ENCODE measurements around the gene AP3S2. TPM values are rescaled to one million over a fixed set of nuclear protein-coding genes. Genes with fewer than 3 reads are reported as not detected.
"Not testable (repeated sequence)": the region's sequence is repeated elsewhere in the genome, so short reads cannot be mapped to it uniquely, and the experiment has no call there.

AP3S2 gene
- total RNA-seq, 1 donor from 2014 or later: 30.0 TPM

DNA sequence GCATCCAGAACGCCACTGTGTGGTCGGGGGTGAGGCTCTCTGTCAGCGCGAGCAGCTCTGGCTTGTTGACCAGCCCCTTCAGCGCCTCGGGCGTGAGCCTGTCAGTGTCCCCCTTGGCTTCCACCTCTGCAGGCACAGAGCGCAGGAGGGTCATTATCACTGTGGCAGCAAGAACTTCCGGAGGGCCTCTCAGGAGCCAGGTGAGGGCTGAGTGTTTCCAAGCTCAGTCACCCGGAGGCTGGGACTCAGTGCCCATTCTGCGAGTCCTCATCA, 10.0 kb upstream of the AP3S2 start:
- intact Hi-C loops (cut with micrococcal nuclease): no loop called here

DNA sequence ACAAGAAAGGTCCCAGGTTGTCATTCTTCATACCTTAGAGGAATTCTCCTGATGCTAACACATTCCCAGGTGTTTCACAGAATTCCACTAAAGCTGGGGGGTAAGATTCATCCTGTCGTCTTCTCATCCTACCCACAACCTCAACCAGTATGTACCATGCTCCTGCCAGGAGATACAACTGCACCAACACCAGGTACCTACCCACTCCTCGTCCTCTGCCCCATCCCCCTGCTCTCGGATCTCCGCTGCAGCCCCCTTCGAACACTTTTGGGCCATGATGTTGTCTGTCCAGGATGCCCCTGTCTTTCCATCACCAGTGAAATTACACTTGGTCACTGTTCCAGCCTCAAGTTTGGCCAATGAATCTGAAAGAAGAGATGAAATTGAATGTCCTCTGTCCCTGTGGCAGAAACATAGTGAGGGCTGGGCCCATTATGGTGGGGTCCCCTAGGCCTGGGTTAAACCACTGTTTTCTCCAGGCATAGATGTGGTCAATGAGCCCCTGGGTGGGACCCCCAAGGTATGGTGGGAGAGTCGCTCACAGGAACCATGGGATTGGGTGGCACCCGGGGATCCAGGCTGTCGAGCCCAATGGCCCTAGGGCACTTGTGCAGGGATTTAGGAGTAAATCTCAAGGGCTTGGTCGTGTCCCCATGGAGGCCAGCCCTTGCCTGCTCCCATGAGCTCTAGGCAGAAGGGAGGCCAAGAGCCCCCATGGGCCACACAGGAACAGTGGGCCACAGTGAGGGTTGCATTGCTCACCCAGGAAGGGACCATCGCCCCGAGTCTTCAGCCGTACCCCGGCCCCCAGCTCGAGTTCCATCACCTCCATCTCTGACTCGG, 9.4 kb upstream of the AP3S2 start:
- intact Hi-C loops (cut with micrococcal nuclease): no loop called here

GRCh38 chr15:89900849-89901248, 7.1 kb upstream of the AP3S2 start:
- intact Hi-C loops (cut with micrococcal nuclease): no loop called here

DNA sequence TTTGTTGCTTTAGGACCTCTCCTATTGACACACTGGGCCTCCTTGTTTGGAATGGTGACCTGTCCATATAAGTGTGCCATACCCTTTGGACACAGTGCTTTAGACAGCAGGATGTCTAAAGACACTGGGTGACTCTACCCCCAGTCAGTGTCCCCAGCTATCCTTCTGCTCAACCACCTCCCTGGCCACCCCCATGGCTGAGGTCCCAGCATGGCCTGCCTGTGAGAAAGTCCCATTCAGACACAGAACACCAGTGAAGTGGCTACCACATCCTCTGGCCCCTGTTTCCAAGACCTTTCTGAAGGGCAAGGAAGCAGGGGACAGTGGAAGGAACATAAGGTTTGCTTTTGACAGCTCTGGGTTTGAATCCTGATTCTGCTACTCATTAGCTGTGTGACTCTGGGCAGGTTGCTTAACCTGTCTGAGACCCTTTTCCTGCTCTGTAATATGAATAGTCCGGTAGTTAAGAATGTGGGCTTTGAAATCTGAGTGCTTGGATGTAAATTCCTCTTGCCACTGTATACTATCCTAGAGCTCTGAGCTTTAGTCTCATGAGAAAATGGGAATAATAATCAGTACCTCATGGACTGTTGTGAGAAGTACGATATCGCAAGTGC, 6.3 kb upstream of the AP3S2 start:
- intact Hi-C loops (cut with micrococcal nuclease): loop anchor here (2.0 to 10.0 kb wide), 3 partner anchors 71 to 332 kb away; partner anchors contain the start of genes CIB1, GDPGP1 and ZNF710

GRCh38 chr15:89899295-89899945, 5.6 kb upstream of the AP3S2 start:
- intact Hi-C loops (cut with micrococcal nuclease): loop anchor here (2.0 to 10.0 kb wide), 3 partner anchors 71 to 333 kb away; partner anchors contain the start of genes CIB1, GDPGP1 and ZNF710

DNA sequence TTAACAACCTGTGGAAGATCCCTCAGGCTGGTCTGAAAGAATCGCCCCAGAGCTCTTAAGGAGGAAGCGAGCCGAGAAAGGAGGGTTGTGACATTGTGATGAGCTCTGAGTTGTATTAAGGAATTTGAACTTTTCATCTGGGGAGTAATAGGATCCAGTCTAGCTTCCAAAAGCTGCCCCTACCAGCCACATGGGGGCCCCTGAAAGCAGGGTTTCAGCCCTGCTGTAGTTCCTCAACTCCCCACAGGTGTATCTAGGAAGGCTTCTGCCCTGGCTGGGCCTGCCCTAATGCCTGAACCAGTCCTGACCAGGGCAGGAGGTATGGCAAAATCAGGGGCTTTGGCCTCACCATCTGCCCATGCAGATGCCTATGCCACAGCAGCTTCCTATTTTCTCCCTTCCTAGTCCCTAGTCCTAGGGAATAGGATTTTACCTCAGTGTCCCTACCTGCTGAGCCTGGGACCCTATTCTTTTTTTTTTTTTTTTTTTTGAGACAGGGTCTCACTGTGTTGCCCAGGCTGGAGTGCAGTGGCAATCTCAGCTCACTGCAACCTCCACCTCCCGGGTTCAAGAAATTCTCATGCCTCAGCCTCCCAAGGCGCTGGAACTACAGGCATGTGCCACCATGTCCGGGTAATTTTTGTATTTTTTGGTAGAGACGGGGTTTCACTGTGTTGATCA, 5.0 kb upstream of the AP3S2 start:
- intact Hi-C loops (cut with micrococcal nuclease): loop anchor here (1.0 to 10.0 kb wide), 4 partner anchors 72 to 334 kb away; partner anchors contain the start of genes CIB1, GDPGP1 and ZNF710

DNA sequence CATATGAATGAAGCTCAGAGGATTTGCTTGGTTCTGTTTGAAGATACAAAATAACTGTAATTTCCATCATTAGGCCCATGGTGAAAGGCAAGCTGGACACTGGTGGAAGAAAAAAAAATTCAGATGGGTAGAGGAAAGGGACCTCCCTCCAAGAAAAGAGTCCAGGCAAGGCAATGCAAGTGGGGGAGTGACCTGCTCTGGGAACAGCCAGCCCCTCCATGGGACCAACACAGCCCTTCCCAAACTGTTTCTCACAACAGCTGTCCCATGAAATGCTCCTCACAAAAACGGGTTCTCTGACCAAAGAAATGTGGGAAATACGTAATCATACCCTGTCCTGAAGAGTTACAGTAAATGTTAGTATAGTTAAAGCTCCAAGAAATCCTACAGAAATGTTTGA, 4.4 kb upstream of the AP3S2 start:
- intact Hi-C loops (cut with micrococcal nuclease): loop anchor here (1.0 to 10.0 kb wide), 4 partner anchors 73 to 334 kb away; partner anchors contain the start of genes CIB1, GDPGP1 and ZNF710

- intact Hi-C loops (cut with micrococcal nuclease): loop anchor here (5.0 to 10.0 kb wide), 2 partner anchors 112 to 141 kb away; partner anchors contain the start of genes MESP1 and ZNF710
These were observed 767 bp downstream of the AP3S2 start for GRCh38 chr15:89893027-89893426.

- intact Hi-C loops (cut with micrococcal nuclease): no loop called here
These were observed 5.5 kb downstream of the AP3S2 start for GRCh38 chr15:89888214-89888804.

DNA sequence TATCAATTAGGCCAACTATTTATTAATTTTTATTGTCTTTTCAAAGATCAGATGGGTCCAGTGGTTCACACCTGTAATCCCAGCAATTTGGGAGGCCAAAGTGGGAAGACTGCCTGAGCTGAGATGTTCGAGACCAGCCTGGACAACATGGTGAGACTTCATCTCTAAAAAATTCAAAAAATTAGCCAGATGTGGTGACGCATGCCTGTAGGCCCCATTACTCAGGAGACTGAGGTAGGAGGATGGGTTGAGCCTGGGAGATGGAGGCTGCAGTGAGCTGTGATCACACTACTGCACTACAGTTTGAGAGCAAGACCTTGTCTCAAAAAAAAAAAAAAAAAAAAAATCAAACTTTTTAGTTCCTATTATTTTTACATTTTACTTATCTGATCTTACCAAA, 8.2 kb downstream of the AP3S2 start:
- intact Hi-C loops (cut with micrococcal nuclease): no loop called here

GRCh38 chr15:89885179-89885578, 8.6 kb downstream of the AP3S2 start:
- intact Hi-C loops (cut with micrococcal nuclease): not testable (repeated sequence)

DNA sequence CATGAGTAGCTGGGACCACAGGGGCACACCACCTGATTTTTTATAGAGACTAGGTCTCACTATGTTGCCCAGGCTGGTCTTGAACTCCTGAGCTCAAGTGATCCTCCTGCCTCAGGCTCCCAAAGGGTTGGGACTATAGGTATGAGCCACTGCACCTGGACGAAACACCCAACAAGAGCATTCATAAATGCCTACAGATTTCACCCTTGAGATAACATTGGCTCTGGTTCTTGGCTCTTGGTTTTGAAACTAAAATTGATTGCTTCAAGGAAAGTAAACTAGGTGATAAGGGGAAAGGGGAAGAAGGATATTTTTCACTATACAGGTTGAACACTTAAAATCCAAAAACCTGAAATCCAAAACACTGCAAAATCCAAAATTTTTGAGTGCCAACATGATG, 10.3 kb downstream of the AP3S2 start:
- intact Hi-C loops (cut with micrococcal nuclease): no loop called here

DNA sequence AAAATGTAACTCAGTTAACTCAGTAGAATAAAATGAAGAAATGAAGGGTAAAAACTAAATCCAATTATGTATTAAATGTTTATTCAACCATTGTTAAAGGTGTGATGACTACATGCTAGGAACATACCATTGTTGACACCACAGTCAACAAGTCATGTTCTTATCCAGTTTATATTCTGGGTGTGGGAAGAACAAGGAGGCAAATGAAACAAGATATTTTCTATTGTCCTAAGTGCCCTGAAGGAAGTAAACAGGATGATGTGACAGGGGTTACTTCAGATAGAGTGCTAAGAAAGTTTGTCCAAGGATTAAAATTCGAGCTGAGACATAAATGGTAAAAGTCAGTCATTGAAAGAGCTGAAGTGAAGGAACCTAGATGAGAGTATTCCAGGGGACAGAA, 13.1 kb downstream of the AP3S2 start:
- intact Hi-C loops (cut with micrococcal nuclease): no loop called here

DNA sequence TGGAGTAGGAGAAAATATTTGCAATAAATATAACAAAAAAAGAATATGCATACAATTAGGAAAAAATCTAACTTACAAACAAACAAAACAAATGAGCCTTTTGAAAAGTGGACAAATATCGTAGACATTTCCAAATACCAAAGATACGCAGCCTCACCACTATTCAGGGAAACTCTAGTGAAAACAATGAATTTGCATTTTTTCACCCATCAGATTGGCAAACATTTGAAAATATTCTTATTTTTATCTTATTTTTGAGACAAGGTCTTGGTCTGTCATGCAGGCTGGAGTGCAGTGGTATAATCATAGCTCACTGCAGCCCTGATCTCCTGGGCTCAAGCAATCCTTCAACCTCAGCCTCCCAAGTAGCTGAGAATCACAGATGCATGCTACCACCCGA, 15.5 kb downstream of the AP3S2 start:
- intact Hi-C loops (cut with micrococcal nuclease): no loop called here

DNA sequence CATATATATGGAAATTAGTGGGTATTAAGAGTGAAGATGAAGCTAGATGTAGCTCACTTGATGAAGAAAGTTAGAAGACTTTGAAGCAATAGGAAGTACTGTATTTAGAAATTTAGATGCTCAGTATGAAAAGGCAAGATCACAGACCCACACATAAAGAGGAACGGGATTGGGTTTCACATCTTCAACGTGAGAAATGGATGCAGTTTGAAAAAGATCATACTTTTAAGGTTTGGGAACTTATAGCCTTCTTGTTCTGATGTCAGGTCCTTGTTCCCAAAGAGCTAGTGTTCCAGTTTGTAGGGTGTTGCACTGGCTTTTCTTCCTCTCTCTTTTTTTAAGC, 16.7 kb downstream of the AP3S2 start:
- intact Hi-C loops (cut with micrococcal nuclease): no loop called here

DNA sequence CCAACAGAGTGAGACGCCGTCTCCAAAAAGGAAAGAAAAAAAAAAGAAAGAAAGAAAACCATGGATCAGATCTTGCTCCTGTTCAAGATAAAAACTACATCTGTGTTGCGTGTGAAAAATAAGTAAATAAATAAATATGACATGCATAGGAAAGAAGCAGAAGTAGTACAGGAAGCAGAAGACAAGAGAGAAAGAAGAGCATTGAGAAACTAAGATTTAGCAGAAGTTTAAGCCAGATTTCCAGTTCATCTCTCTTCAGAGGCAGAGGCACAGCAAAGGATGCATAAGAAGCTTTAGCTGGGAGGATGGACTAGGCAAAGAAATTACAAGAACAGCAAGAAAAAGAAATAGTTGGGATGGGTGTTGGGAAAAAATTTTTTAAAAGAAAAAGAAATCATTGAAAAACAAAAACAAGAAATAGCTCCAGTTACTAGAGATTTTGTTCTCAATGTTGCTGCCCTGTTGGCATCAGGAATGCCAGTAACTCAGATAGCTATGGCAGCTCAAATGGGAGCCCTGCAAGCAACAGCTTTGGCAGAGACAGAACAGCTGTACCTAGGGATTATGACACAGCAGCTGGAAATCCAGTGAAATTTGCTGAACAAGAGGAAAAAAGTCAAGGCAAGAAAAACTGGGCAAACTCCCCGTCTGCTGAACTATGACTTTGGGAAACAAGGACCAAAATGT, 17.3 kb downstream of the AP3S2 start:
- intact Hi-C loops (cut with micrococcal nuclease): no loop called here

DNA sequence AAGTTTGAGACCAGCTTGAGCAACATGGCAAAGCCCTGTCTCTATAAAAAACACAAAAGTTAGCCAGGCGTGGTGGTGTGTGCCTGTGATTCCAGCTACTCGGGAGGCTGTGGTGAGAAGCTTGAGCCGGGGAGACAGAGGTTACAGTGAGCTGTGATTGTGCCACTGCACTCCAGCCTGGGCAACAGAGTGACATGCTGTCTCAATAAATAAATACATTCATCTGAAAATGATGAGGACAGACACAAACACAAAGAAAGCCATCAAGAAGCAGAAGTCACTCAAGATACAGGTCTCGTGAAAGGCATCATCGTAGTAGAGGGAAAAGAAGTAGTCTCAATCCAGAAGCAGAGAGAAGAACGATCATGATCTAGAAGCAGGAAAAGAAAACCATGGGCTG, 18.1 kb downstream of the AP3S2 start:
- intact Hi-C loops (cut with micrococcal nuclease): loop anchor here (1.0 kb wide), 2 partner anchors 115 to 135 kb away; no protein-coding TSS in a partner anchor

- intact Hi-C loops (cut with micrococcal nuclease): loop anchor here (1.0 kb wide), 2 partner anchors 115 to 135 kb away; no protein-coding TSS in a partner anchor
These were observed 18.7 kb downstream of the AP3S2 start for GRCh38 chr15:89874926-89875564.

DNA sequence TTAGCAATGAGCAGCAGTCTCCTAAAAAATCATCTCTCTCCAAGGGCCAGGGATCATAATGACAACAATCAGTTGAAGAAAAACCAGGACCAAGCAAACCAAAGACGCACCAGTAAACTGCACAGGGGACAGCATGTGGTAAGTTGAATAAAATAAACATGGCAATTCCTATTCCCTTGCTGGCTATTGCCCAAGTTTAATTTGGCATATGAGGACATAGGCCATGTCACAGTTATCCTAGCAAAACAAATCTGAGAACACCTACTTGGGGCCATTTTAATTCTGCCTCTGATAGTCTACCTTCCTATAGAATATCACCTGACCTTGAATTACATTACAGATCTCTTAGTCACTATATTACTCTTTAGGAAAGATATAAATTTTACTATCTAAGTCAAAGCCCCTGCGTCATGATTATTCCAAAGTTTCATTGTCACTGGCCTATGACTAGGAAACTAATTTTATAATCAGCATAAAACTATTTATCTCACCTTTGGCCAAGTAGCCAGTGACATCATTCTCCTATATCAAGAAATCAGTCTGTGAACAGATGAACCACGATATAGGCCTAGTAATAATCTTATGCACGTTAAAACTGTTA, 23.0 kb downstream of the AP3S2 start:
- intact Hi-C loops (cut with micrococcal nuclease): no loop called here

- intact Hi-C loops (cut with micrococcal nuclease): no loop called here
These were observed 23.8 kb downstream of the AP3S2 start for GRCh38 chr15:89870006-89870405.

Data from T-helper 2 cell treated with Interferon-gamma antibody and Interleukin-4, amounts not matched to agents 100 ng/mL and 5 ng/mL, for 36 hours (primary cell).